ENCODE results near the gene GRM7. TPM values are rescaled to one million over a fixed set of nuclear protein-coding genes. Genes with fewer than 3 reads are reported as not detected.

The GRM7 gene
- total RNA-seq, 1 experiment from 2014 or later = not detected

- Histone ChIP-seq H3K4me2 (ENCODE audit: low read length) (no peak overlapping the region), H2AFZ (ENCODE audit: low read depth, low read length, poor library complexity, severe bottlenecking) (no peak overlapping the region), H3K27me3 (ENCODE audit: insufficient read depth, low read length) (no peaks in the 10 kb centered on the region), H3K27ac (ENCODE audit: low read depth, low read length) (no peak overlapping the region), H3K79me2 (ENCODE audit: insufficient read depth, low read length) (no peaks in the 10 kb centered on the region), H3K9me2 (ENCODE audit: insufficient read depth) (no peaks in the 10 kb centered on the region), H3K9me3 (ENCODE audit: control insufficient read depth in 1 of 2, insufficient read depth in 1 of 2, low read depth in 1 of 2, low read length in 2 of 2) (no peaks in the 10 kb centered on the region), H3K4me1 (ENCODE audit: control insufficient read depth in 1 of 2, insufficient read depth in 2 of 2, low read length in 2 of 2) (no peaks in the 10 kb centered on the region), H3K4me3 (replicated peaks in 1 of 2; ENCODE audit: low read depth in 1 of 2, low read length in 2 of 2) (no peak overlapping the region), H3K9ac (ENCODE audit: low read length) (no peak overlapping the region), H3K36me3 (ENCODE audit: control insufficient read depth in 1 of 2, insufficient read depth in 2 of 2, low read length in 2 of 2) (no peaks in the 10 kb centered on the region), H4K20me1 (ENCODE audit: insufficient read depth) (no peaks in the 10 kb centered on the region)
- DNase-seq (ENCODE audit: low read depth, low spot score) = no peak
- TF ChIP-seq ZFX (IDR thresholded peaks at IDR 0.05) (no peak), SRF (IDR thresholded peaks at IDR 0.05; ENCODE audit: low read depth) (no peak), CBX3 (IDR thresholded peaks at IDR 0.05; ENCODE audit: low read depth) (no peak), CEBPB (IDR thresholded peaks at IDR 0.05; ENCODE audit: low read depth) (no peak), ZNF274 (IDR thresholded peaks at IDR 0.05; ENCODE audit: low read depth, low read length) (no peak), ELF1 (IDR thresholded peaks at IDR 0.05; ENCODE audit: borderline replicate concordance, low read depth) (no peak), ATF3 (IDR thresholded peaks at IDR 0.05) (no peak), FOSL1 (IDR thresholded peaks at IDR 0.05; ENCODE audit: low read depth) (no peak), MAX (IDR thresholded peaks at IDR 0.05) (no peak), EZH2phosphoT487 (IDR thresholded peaks at IDR 0.05; ENCODE audit: borderline replicate concordance) (no peak)
- RAD21 ChIA-PET (ENCODE audit: low non-redundant PET in 1 of 2, low total read pairs in 2 of 2, uncharacterized antibody in 2 of 2, unreplicated experiment in 2 of 2) = no interaction called here
- POLR2A ChIA-PET = no interaction called here
- CTCF ChIA-PET = no interaction called here
- BruUV-seq (replicated peaks) = no TSS peak
- intact Hi-C loops (cut with micrococcal nuclease) = no loop called here
- no peak for ATAC-seq
These were observed 770.0 kb downstream of the GRM7 start for GRCh38 chr3:7630925-7631324.

DNA sequence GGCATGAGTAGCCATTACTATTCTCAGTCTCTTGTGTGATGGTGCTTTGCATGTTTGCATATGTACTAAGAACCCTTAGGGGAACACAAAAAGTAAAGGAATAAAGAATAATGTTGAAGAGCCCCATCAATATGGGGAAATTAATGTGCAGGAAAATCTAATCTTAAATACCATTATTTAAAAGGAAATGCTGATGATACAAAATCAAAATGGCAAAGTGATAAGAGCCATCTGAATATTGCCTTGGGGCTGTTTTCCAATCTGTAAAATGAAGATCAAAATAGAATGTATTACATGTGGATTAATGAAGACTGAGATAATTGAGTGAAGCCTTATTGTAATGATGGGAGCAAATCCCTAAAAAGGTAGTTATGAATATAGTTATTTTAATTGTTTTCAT is 771.4 kb downstream of the GRM7 start:
- Histone ChIP-seq H2AFZ (ENCODE audit: low read depth, low read length, poor library complexity, severe bottlenecking) (no peak overlapping the region), H3K4me2 (ENCODE audit: low read length) (no peak overlapping the region), H3K4me3 (replicated peaks in 1 of 2; ENCODE audit: low read depth in 1 of 2, low read length in 2 of 2) (no peak overlapping the region), H3K9me3 (ENCODE audit: control insufficient read depth in 1 of 2, insufficient read depth in 1 of 2, low read depth in 1 of 2, low read length in 2 of 2) (no peaks in the 10 kb centered on the region), H3K79me2 (ENCODE audit: insufficient read depth, low read length) (no peaks in the 10 kb centered on the region), H4K20me1 (ENCODE audit: insufficient read depth) (no peaks in the 10 kb centered on the region), H3K9me2 (ENCODE audit: insufficient read depth) (no peaks in the 10 kb centered on the region), H3K36me3 (ENCODE audit: control insufficient read depth in 1 of 2, insufficient read depth in 2 of 2, low read length in 2 of 2) (no peaks in the 10 kb centered on the region), H3K27ac (ENCODE audit: low read depth, low read length) (no peak overlapping the region), H3K4me1 (ENCODE audit: control insufficient read depth in 1 of 2, insufficient read depth in 2 of 2, low read length in 2 of 2) (no peaks in the 10 kb centered on the region), H3K9ac (ENCODE audit: low read length) (no peak overlapping the region), H3K27me3 (ENCODE audit: insufficient read depth, low read length) (no peaks in the 10 kb centered on the region)
- intact Hi-C loops (cut with micrococcal nuclease) = no loop called here
- ChIA-PET RAD21 (ENCODE audit: low non-redundant PET in 1 of 2, low total read pairs in 2 of 2, uncharacterized antibody in 2 of 2, unreplicated experiment in 2 of 2) (no interaction called here), POLR2A (no interaction called here), CTCF (no interaction called here)
- ATAC-seq = no peak
- BruUV-seq (replicated peaks) = no TSS peak
- TF ChIP-seq EZH2 (IDR thresholded peaks at IDR 0.05) (no peak), ZFX (IDR thresholded peaks at IDR 0.05) (no peak), EGR1 (IDR thresholded peaks at IDR 0.05; ENCODE audit: low read depth) (no peak), ELF1 (IDR thresholded peaks at IDR 0.05; ENCODE audit: borderline replicate concordance, low read depth) (no peak), SRF (IDR thresholded peaks at IDR 0.05; ENCODE audit: low read depth) (no peak), REST (IDR thresholded peaks at IDR 0.05; ENCODE audit: low read depth) (no peak), CBX3 (IDR thresholded peaks at IDR 0.05; ENCODE audit: low read depth) (no peak), CEBPB (IDR thresholded peaks at IDR 0.05; ENCODE audit: low read depth) (no peak), MAX (IDR thresholded peaks at IDR 0.05) (no peak), JUND (IDR thresholded peaks at IDR 0.05) (no peak), FOSL1 (IDR thresholded peaks at IDR 0.05; ENCODE audit: low read depth) (no peak), POLR2A (IDR thresholded peaks at IDR 0.05; ENCODE audit: borderline replicate concordance, extremely low read depth, insufficient read depth, insufficient read length) (no peak)
- no peak for DNase-seq (ENCODE audit: low read depth, low spot score)
